ENCODE measurements around the gene OR13J1.

- peak in 1 of 2 donors; percentile 30 for TF ChIP-seq CTCF (IDR thresholded peaks at IDR 0.05)
- no peak for TF ChIP-seq POLR2A (IDR thresholded peaks at IDR 0.05)
These were observed 35.0 kb downstream of the OR13J1 start for GRCh38 chr9:35835216-35835632.

All from suprapubic skin (tissue), 3 donors.